Cardiac muscle cell (in vitro differentiated cells and primary cell): Measurements from ENCODE around the gene OR9K2. TPM values are rescaled to one million over a fixed set of nuclear protein-coding genes. Genes with fewer than 3 reads are reported as not detected.
A peak's percentile ranks its signal among the peaks of the same experiment; 100 is the strongest.
"Not testable (repeated sequence)": the region's sequence is repeated elsewhere in the genome, so short reads cannot be mapped to it uniquely, and the experiment has no call there.

Experiments used
- DNase-seq, 2 donors: peaks; one replicate each; pipeline versions ENCODE4 v3.0.0 to v3.0.0-alpha.2; 2010 to 2017; ENCODE audit warnings: low read depth in 1 of 2, low spot score in 1 of 2
- H3K27ac ChIP-seq: fragments of 200-600 bp; sonication (generic); 2 replicates; pipeline ENCODE4 v1.5.1; 2016
- H3K27me3 ChIP-seq: fragments of 200-600 bp; sonication (generic); 2 replicates; pipeline ENCODE4 v1.6.0; 2016; ENCODE audit warnings: control low read depth
- H3K36me3 ChIP-seq: fragments of 200-600 bp; sonication (generic); 2 replicates; pipeline ENCODE4 v1.5.1; 2016; ENCODE audit warnings: control low read depth
- H3K4me1 ChIP-seq: fragments of 200-600 bp; sonication (generic); 2 replicates; pipeline ENCODE4 v1.8.1; 2017; ENCODE audit warnings: low read depth, mild to moderate bottlenecking, mixed run types
- H3K4me3 ChIP-seq: fragments of 200-600 bp; sonication (generic); 2 replicates; pipeline ENCODE4 v1.5.1; 2016; ENCODE audit warnings: mild to moderate bottlenecking
- H3K9me3 ChIP-seq: fragments of 200-600 bp; sonication (generic); 2 replicates; pipeline ENCODE4 v1.5.1; 2017; ENCODE audit warnings: low read depth, mild to moderate bottlenecking, control low read depth
- CTCF ChIP-seq: IDR thresholded peaks from 2 replicates; pipeline ENCODE4 v1.5.1; 2012; ENCODE audit warnings: low read depth, mild to moderate bottlenecking, low read length
- polyA plus RNA-seq: library from polyadenylated mRNA; unstranded; fragments of >200 nt; fragmentation: Nextera tagmentation; extraction: Ambion mirVana; gene quantifications from 2 replicates; pipeline ENCODE4 v1.2.1, GENCODE V29; 2016
- total RNA-seq: library from RNA; depleted of rRNA; stranded (reverse); fragments of >200 nt; gene quantifications from 2 replicates; pipeline ENCODE4 v1.2.3, GENCODE V29; 2016

OR9K2 gene
- total and polyA plus RNA-seq, 2 experiments from 2014 or later: not detected

DNA sequence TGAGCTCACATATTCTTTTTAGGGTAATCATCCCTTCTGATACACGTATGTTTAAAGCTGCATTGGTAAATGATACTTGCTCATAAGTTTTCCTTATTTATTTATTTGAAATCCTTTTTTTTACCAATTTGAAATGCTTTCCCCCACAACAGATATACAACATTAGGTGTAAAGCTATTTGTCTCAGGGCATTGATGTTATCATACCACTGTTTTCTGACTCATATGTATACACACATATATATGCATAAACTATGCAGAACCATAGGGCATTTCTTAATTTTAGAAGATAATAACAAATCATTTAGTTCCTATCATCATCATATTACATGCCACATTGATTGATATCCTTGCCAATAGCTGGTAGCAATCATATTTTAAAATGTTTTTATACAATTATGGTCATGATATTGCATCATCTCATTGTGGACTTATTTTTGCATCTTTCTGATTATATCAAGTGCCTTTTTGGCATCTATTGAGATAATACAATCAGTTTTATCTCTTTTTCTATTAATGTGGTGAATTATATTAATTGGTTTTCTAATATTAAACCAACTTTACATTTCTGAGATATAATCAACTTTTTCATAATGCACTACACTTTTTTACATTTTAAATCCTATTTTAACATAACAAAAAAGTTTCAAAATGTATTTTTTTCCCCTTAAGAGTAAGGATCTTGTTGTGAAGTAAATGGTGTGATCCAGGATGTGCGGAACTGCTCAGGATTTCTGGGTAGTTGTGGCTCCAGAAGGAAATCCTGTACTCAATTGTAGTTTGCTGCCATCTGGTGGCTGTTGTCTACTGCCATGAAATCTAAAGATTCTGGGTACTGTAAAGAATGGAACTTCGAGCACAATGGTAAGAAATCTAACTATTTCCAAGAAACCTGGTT, 16.7 kb downstream of the OR9K2 start:
- H3K9me3 ChIP-seq: no peaks in the 10 kb centered on the region
- no peaks in the 10 kb centered on the region for H3K4me1 ChIP-seq
- no peaks in the 10 kb centered on the region for H3K27me3 ChIP-seq
- H3K36me3 ChIP-seq: no peaks in the 10 kb centered on the region
- no peak overlapping the region for H3K27ac ChIP-seq
- DNase-seq: peak; percentile 57 to 85
- no peak overlapping the region for H3K4me3 ChIP-seq
- peak; percentile 69 for TF ChIP-seq CTCF

- Histone ChIP-seq H3K27ac (no peak overlapping the region), H3K27me3 (no peaks in the 10 kb centered on the region), H3K36me3 (no peaks in the 10 kb centered on the region), H3K4me1 (no peaks in the 10 kb centered on the region), H3K4me3 (no peak overlapping the region), H3K9me3 (no peaks in the 10 kb centered on the region)
- TF ChIP-seq CTCF: no peak
- DNase-seq: no peak
Observed at GRCh38 chr12:55143566-55143870, 17.3 kb downstream of the OR9K2 start.

DNA sequence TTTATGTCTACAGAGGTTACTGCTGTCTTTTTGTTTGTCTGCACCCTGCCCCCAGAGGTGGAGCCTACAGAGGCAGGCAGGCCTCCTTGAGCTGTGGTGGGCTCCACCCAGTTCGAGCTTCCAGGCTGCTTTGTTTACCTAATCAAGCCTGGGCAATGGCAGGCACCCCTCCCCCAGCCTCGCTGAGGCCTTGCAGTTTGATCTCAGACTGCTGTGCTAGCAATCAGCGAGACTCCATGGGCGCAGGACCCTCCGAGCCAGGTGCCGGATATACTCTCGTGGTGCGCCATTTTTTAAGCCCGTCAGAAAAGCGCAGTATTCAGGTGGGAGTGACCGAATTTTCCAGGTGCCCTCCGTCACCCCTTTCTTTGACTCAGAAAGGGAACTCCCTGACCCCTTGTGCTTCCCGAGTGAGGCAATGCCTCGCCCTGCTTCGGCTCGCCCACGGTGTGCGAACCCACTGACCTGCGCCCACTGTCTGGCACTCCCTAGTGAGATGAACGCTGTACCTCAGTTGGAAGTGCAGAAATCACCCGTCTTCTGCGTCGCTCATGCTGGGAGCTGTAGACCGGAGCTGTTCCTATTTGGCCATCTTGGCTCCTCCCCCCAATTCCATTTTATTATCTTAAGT, 40.9 kb downstream of the OR9K2 start:
- H3K9me3 ChIP-seq, H3K27ac ChIP-seq, H3K36me3 ChIP-seq, H3K27me3 ChIP-seq, DNase-seq, H3K4me1 ChIP-seq, H3K4me3 ChIP-seq: not testable (repeated sequence)

- TF ChIP-seq CTCF: no peak
- no peak for DNase-seq
- Histone ChIP-seq H3K27me3 (no peaks in the 10 kb centered on the region), H3K9me3 (no peaks in the 10 kb centered on the region), H3K27ac (no peak overlapping the region), H3K4me3 (no peak overlapping the region), H3K36me3 (no peaks in the 10 kb centered on the region), H3K4me1 (no peaks in the 10 kb centered on the region)
Observed at GRCh38 chr12:55171445-55171844, 45.2 kb downstream of the OR9K2 start.

GRCh38 chr12:55171846-55172245, 45.6 kb downstream of the OR9K2 start:
- not testable (repeated sequence) for DNase-seq, H3K27ac ChIP-seq, H3K27me3 ChIP-seq, H3K4me3 ChIP-seq, H3K4me1 ChIP-seq, H3K36me3 ChIP-seq, H3K9me3 ChIP-seq

DNA sequence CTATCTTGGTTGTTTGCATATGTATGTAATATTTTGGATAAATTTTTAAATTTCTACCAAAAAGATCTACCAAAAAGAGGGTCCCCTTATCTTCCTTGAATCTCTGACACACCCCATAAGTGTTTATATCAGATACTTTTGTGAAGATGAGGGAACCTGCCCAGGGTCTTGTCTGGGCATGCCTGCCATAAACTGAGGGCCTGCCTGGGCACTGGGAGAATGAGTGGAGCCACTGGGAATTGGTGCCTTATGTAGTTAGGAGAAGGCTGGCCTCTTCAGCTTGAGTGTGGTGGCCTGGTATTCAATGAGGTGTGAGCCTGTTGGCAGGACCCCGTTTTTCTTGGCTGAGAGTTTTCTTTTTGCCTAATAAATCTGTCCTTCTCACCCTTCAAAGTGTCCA, 46.5 kb downstream of the OR9K2 start:
- H3K27me3 ChIP-seq: no peaks in the 10 kb centered on the region
- no peak overlapping the region for H3K27ac ChIP-seq
- no peak for TF ChIP-seq CTCF
- no peak overlapping the region for H3K4me3 ChIP-seq
- no peaks in the 10 kb centered on the region for H3K4me1 ChIP-seq
- no peaks in the 10 kb centered on the region for H3K36me3 ChIP-seq
- DNase-seq: no peak
- H3K9me3 ChIP-seq: no peaks in the 10 kb centered on the region
